CD4-positive, alpha-beta T cell (primary cell): ENCODE measurements around the gene AP2B1. TPM values are rescaled to one million over a fixed set of nuclear protein-coding genes. Genes with fewer than 3 reads are reported as not detected.

Experiments
- ATAC-seq: fragments of 200-7000 bp; cut with Tn5 transposase; one replicate; pipeline ENCODE4 v1.10.0; 2022; ENCODE audit warnings: mild to moderate bottlenecking; ENCODE audit not compliant: poor library complexity
- CTCF ChIA-PET: fragments of 350-600 bp; sonication (Branson Sonifier 250); formaldehyde crosslinking; loops from one replicate; lab custom pipeline; 2021; ENCODE audit warnings: antibody characterized with exemption, inconsistent platforms; lab: Charles Lee
- POLR2A ChIA-PET: fragments of 350-600 bp; sonication (Branson Sonifier 250); formaldehyde crosslinking; loops from one replicate; lab custom pipeline; 2021; ENCODE audit warnings: antibody characterized with exemption, inconsistent platforms; lab: Charles Lee
- DNase-seq, 14 experiments: peaks; one replicate each; pipeline ENCODE4 v3.0.0-alpha.2; 2013 to 2020; ENCODE audit warnings: mixed read lengths in 2 of 14
- H3K27ac ChIP-seq, 2 donors: one replicate each; pipeline versions ENCODE4 v1.5.1 to v1.7.0; 2013; ENCODE audit warnings: low read length in 2 of 2, low read depth in 1 of 2, mild to moderate bottlenecking in 1 of 2
- H3K27me3 ChIP-seq, 2 experiments: 1 replicate in 1 of 2; 2 replicates in 1 of 2; pipeline versions ENCODE4 v1.6.1 to v1.7.0; 2013; ENCODE audit warnings: low read length in 2 of 2, control low read depth in 1 of 2, mild to moderate bottlenecking in 1 of 2, moderate library complexity in 1 of 2; ENCODE audit not compliant: insufficient read depth in 2 of 2, control insufficient read depth in 1 of 2
- H3K36me3 ChIP-seq: one replicate; pipeline ENCODE4 v1.6.1; 2013; ENCODE audit warnings: low read length, control low read depth; ENCODE audit not compliant: insufficient read depth
- H3K4me1 ChIP-seq: one replicate; pipeline ENCODE4 v1.6.1; 2013; ENCODE audit warnings: low read length, control low read depth; ENCODE audit not compliant: insufficient read depth
- H3K4me3 ChIP-seq: one replicate; pipeline ENCODE4 v1.5.1; 2013; ENCODE audit warnings: mild to moderate bottlenecking, low read length, moderate library complexity
- H3K9me3 ChIP-seq, 2 experiments: 1 replicate in 1 of 2; 2 replicates in 1 of 2; pipeline versions ENCODE4 v1.6.1 to v1.7.0; 2013; ENCODE audit warnings: low read length in 2 of 2, mild to moderate bottlenecking in 2 of 2, control low read depth in 1 of 2, moderate library complexity in 1 of 2; ENCODE audit not compliant: control insufficient read depth in 1 of 2, insufficient read depth in 1 of 2
- H3K27ac Mint-ChIP-seq: one replicate; pipeline ENCODE4 v1.8.0; 2020; ENCODE audit warnings: mixed read lengths
- H3K27me3 Mint-ChIP-seq: one replicate; pipeline ENCODE4 v1.8.0; 2021; ENCODE audit warnings: mixed read lengths
- H3K36me3 Mint-ChIP-seq: one replicate; pipeline ENCODE4 v1.8.0; 2021; ENCODE audit warnings: low read depth, mixed read lengths
- H3K4me1 Mint-ChIP-seq: one replicate; pipeline ENCODE4 v1.8.0; 2021; ENCODE audit warnings: low read depth, mixed read lengths
- H3K4me3 Mint-ChIP-seq: one replicate; pipeline ENCODE4 v1.8.0; 2020; ENCODE audit warnings: mild to moderate bottlenecking, mixed read lengths
- H3K9me3 Mint-ChIP-seq: one replicate; pipeline ENCODE4 v1.8.0; 2020; ENCODE audit warnings: mixed read lengths
- CTCF ChIP-seq: fragments of 200-600 bp; IDR thresholded peaks from one replicate; pipeline ENCODE4 v1.8.0; 2022; ENCODE audit warnings: antibody characterized with exemption, mild to moderate bottlenecking
- intact Hi-C, 2 experiments: fragments of 100-400 bp; cut with DNase I in 1 of 2; cut with micrococcal nuclease in 1 of 2; formaldehyde crosslinking; loops; one replicate each; pipeline versions ENCODE4 v1.15.1 to v1.9.0; 2023 to 2025; cut with DNase I, micrococcal nuclease
- total RNA-seq, 174 experiments: library from RNA in 2 of 174; stranded (reverse) in 2 of 174; gene quantifications; one replicate each; pipeline ENCODE4 v1.2.3 and lab custom pipeline; 2021 to 2026

Gene AP2B1
- total RNA-seq, 2 experiments from 2014 or later = 67.0 to 69.2 TPM

GRCh38 chr17:35692512-35693210 lies 105.5 kb downstream of the AP2B1 start:
- Histone ChIP-seq H3K4me3 (no peak overlapping the region), H3K27ac (no peak overlapping the region), H3K36me3 (peaks cover 85% of the 10 kb centered on the region), H3K4me1 (no peaks in the 10 kb centered on the region), H3K27me3 (no peaks in the 10 kb centered on the region), H3K9me3 (no peaks in the 10 kb centered on the region)
- CTCF ChIA-PET = no interaction called here
- TF ChIP-seq CTCF = no peak
- Mint-ChIP-seq H3K9me3 (no peaks in the 10 kb centered on the region), H3K4me1 (no peaks in the 10 kb centered on the region), H3K36me3 (peaks cover 86% of the 10 kb centered on the region), H3K4me3 (no peak overlapping the region), H3K27me3 (no peaks in the 10 kb centered on the region), H3K27ac (no peak overlapping the region)
- DNase-seq (no peak), ATAC-seq (no peak)
- intact Hi-C loops = no loop called here
- POLR2A ChIA-PET = no interaction called here

- Histone ChIP-seq H3K36me3 (peaks cover 75% of the 10 kb centered on the region), H3K9me3 (no peaks in the 10 kb centered on the region), H3K4me1 (no peaks in the 10 kb centered on the region), H3K27ac (no peak overlapping the region), H3K4me3 (no peak overlapping the region), H3K27me3 (no peaks in the 10 kb centered on the region)
- no peak overlapping the region for H3K27ac Mint-ChIP-seq
- intact Hi-C loops = no loop called here
- DNase-seq = no peak
- no peaks in the 10 kb centered on the region for H3K4me1 Mint-ChIP-seq
- no peaks in the 10 kb centered on the region for H3K9me3 Mint-ChIP-seq
- no peak overlapping the region for H3K4me3 Mint-ChIP-seq
- no peak for ATAC-seq
- POLR2A ChIA-PET = no interaction called here
- no peak for TF ChIP-seq CTCF
- H3K27me3 Mint-ChIP-seq = no peaks in the 10 kb centered on the region
- CTCF ChIA-PET = no interaction called here
- H3K36me3 Mint-ChIP-seq = peaks cover 78% of the 10 kb centered on the region
Observed at GRCh38 chr17:35693662-35694061, 106.5 kb downstream of the AP2B1 start.

DNA sequence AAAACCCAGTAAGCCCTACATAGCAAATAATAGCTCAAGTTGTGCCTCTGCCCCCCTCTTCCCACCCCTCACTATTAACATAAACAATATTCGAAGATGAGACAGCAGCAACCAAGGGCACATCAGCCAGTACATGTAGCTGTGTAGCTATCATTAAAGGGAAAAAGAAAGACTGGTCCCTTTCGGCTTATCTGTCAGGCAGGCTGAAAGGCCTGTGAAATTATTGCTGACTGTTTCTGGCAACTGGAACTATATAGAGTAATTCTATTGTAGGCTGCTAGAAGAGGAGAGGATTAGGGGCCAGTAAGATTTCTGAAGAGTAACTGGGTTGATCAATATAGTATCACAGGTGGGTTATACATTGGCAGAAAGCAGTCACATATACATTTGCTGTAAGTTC lies 107.8 kb downstream of the AP2B1 start:
- peaks cover 70% of the 10 kb centered on the region for H3K36me3 ChIP-seq

More for the DNA sequence above, 107.8 kb downstream of the AP2B1 start:
- intact Hi-C loops = no loop called here
- H3K27me3 ChIP-seq = no peaks in the 10 kb centered on the region
- TF ChIP-seq CTCF = no peak
- H3K36me3 Mint-ChIP-seq = peaks cover 77% of the 10 kb centered on the region
- H3K9me3 ChIP-seq = no peaks in the 10 kb centered on the region
- H3K4me1 ChIP-seq = no peaks in the 10 kb centered on the region
- no peaks in the 10 kb centered on the region for H3K9me3 Mint-ChIP-seq
- H3K27me3 Mint-ChIP-seq = no peaks in the 10 kb centered on the region
- H3K27ac ChIP-seq = no peak overlapping the region
- DNase-seq (no peak), ATAC-seq (no peak)
- ChIA-PET POLR2A (no interaction called here), CTCF (no interaction called here)
- H3K27ac Mint-ChIP-seq = no peak overlapping the region
- H3K4me3 ChIP-seq = no peak overlapping the region
- H3K4me1 Mint-ChIP-seq = no peaks in the 10 kb centered on the region
- H3K4me3 Mint-ChIP-seq = no peak overlapping the region
